IPS DF 19.7 (cell line): ENCODE data around the gene SHOX.
"Not testable (repeated sequence)": the region's sequence is repeated elsewhere in the genome, so short reads cannot be mapped to it uniquely, and the experiment has no call there.

Experiments
- DNase-seq: peaks from one replicate; pipeline ENCODE4 v3.0.0-alpha.2; 2013; ENCODE audit warnings: low read depth, low spot score

SHOX gene

DNA sequence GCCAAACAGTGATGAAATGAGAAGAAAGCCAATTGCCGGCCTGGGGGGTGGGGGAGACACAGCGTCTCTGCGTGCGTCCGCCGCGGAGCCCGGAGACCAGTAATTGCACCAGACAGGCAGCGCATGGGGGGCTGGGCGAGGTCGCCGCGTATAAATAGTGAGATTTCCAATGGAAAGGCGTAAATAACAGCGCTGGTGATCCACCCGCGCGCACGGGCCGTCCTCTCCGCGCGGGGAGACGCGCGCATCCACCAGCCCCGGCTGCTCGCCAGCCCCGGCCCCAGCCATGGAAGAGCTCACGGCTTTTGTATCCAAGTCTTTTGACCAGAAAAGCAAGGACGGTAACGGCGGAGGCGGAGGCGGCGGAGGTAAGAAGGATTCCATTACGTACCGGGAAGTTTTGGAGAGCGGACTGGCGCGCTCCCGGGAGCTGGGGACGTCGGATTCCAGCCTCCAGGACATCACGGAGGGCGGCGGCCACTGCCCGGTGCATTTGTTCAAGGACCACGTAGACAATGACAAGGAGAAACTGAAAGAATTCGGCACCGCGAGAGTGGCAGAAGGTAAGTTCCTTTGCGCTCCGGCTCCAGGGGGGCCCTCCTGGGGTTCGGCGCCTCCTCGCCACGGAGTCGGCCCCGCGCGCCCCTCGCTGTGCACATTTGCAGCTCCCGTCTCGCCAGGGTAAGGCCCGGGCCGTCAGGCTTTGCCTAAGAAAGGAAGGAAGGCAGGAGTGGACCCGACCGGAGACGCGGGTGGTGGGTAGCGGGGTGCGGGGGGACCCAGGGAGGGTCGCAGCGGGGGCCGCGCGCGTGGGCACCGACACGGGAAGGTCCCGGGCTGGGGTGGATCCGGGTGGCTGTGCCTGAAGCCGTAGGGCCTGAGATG lies at the start of gene SHOX:
SHOX (plus strand) TSS at position 180 of the 885 bp plus-strand sequence; CDS start at position 287, 107 bp downstream.
- no peak for DNase-seq

DNA sequence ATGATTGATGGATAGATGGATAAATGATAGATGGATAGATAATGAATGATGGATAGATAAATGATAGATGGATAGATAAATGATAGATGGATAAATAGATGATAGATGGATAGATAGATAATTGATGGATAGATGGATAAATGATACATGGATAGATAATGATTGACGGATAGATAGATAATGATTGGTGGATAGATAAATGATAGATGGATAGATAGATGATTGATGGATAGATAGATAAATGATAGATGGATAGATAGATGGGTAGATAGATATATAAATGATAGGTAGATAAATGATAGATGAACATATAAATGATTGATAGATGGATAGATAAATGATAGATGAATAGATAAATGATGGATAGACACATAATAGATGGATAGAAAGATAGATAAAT lies 49.5 kb upstream of the SHOX start:
- DNase-seq = no peak

DNA sequence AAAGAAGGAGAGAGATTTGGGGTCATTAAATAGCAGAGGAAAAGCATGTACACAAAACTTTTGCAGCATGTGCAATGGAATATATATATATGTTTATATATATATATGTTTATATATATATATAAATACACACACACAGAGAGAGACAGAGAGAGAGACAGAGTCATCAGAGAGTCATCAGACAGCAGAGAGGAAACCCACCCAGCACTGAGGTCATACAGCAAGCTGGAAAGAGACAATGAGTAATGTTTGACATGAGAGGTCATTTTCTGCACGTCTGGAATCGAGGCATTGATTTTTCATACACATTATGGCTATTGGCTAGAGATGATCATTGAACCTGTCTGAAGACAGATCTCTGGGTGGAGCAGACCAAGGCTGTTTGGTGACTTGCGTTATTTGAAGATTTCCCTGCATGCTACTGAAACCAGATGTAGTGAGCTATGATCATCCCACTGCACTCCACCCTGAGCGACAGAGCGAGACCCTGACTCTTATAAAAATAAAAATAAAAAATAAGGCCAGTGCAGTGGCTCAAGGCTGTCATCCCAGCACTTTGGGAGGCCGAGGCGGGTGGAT lies 48.8 kb upstream of the SHOX start:
- DNase-seq = no peak

DNA sequence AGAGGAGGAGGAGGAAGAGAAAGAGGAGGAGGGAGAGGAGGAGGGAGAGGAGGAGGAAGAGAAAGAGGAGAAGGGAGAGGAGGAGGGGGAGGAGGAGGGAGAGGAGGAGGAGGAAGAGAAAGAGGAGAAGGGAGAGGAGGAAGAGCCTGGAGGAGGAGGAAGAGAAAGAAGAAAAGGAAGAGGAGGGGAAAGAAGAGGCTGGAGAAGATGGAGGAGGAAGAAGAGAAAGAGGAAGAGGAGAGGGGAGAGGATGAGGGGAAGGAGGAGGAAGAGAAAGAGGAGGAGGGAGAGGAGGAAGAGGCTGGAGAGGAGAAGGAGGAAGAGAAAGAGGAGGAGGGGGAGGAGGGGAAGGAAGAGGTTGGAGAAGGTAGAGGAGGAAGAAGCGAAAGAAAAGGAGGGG lies 46.0 kb upstream of the SHOX start:
- no peak for DNase-seq

DNA sequence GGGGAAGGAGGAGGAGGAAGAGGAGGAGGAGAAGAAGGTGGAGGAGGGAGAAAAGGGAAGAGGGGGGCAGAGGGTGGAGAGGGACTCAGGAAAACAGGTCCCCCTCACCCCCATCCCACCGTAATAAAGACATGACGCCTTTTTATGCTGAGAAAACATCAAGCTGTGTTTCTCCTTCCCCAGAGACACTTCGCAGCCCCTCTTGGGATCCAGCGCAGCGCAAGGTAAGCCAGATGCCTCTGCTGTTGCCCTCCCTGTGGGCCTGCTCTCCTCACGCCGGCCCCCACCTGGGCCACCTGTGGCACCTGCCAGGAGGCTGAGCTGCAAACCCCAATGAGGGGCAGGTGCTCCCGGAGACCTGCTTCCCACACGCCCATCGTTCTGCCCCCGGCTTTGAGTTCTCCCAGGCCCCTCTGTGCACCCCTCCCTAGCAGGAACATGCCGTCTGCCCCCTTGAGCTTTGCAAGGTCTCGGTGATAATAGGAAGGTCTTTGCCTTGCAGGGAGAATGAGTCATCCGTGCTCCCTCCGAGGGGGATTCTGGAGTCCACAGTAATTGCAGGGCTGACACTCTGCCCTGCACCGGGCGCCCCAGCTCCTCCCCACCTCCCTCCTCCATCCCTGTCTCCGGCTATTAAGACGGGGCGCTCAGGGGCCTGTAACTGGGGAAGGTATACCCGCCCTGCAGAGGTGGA lies 45.3 kb upstream of the SHOX start:
- DNase-seq = no peak

DNA sequence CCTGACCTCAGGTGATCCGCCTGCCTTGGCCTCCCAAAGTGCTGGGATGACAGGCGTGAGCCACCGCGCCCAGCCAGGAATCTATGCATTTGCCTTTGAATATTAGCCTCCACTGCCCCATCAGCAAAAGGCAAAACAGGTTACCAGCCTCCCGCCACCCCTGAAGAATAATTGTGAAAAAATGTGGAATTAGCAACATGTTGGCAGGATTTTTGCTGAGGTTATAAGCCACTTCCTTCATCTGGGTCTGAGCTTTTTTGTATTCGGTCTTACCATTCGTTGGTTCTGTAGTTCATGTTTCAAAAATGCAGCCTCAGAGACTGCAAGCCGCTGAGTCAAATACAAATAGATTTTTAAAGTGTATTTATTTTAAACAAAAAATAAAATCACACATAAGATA lies 44.2 kb upstream of the SHOX start:
- no peak for DNase-seq

DNA sequence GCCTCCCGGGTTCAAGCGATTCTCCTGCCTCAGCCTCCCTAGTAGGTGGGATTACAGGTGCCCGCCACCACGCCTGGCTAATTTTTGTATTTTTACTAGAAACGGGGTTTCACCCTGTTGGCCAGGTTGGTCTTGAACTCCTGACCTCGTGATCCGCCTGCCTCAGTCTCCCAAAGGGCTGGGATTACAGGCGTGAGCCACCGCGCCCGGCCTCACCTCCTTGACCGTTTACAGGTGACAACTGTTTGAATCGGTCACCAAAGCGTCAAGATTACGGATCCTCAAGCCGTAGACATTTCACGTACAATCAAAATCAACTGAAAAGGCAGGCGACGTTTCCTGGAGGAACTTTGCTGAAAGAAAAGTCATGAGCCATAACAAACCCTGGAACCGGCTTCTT lies 41.3 kb upstream of the SHOX start:
- not testable (repeated sequence) for DNase-seq

DNA sequence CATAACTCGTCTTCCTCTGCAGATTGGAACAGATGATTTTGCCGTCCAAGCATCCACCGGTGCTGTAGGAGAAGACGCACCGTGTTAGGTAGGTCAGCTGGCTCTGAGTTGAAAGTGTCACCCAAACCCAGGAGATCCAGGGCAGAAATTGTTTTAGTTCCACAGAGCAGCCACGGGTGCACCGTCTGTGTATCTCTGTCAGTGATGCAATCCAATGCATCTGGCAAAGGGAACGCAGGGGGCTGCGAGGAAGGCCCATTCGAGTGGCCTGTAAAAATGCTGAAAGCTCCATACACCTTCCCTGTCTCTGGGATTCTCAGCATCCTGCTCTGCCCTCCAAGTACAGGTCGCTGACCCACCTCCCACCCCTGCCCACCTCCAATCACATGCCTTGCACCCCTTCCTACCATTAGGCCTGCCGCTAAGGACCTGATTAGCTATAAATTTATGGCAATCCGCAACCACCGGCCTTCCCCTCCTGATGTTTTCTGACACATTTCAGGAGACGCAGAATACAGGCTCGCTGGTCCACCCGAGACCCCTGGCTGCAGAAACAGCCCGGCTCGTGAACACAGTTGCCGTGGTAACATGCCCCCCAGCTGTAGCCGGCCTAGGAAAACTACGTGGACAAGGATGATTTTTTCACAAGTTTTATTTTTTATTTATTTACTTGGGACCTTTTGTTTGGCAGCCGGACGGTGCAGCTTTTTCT lies 39.7 kb upstream of the SHOX start:
- DNase-seq = no peak

DNA sequence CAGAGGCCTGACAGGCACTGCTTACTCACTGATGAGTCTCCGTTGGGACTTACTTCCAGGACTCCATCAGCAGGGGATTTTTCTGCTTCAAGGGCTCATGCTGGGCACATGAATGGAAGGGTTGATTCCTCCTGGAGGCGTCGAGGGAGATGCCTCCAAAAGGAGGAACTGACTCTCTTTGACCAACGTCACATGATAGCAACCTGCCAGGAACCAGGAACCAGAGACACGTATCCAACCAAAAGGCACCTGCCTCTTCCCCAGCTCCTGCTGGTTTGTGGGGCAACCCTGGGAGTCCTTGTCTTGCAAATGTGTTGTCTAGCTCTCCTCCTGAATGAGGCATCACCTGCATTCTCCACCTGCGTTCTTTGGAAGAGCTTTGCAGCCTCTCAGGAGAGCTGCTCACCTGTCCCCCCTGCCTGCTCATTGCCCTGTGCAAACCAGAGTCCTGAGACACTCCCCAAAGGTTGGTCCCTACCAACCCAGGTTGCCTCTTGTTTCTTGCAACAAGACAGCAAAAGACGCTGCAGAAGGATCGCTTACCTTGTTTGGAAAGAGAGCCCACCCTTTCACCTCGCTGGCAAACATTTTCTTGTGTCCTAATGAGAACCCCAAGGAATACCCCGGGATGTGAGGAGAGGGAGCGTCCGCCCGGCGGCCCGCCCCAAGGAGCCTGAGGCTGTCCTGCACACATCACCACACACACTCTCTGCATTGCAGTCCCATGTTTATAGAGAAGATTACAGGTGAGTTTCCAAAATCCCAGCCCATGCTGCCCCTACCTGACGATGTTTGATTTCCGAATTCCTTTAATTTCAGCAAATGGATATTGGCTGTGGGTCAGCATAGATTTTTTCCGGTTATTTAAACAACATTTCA lies 30.5 kb upstream of the SHOX start:
- no peak for DNase-seq

DNA sequence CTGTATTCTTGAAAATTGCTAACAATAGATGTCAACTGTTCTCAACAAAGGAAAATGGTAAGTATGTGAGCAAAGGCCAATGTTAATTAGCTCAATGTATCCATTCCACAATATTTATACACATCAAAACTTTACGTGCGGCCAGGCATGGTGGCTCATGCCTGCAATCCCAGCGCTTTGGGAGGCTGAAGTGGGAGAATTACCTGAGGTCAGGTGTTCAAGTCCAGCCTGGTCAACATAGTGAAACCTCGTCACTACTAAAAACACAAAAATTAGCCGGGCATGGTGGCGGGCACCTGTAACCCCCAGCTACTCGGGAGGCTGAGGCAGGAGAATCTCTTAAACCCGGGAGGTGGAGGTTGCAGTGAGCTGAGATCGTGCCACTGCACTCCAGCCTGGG lies 27.6 kb upstream of the SHOX start:
- DNase-seq = not testable (repeated sequence)

DNA sequence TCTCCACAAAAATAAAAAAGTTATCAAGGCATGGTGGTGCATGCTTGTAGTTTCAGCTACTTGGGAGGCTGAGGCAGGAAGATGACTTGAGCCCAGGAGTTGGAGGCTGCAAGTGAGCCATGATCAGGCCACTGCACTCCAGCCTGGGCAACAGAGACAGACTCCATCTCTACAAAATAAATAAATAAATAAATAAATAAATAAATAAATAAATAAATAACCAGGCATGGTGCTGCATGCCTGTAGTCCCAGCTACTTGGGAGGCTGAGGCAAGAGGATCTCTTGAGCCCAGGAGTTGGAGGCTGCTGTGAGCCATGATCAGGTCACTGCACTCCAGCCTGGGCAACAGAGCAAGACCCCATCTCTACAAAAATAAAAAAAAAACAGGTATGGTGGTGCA lies 26.0 kb upstream of the SHOX start:
- not testable (repeated sequence) for DNase-seq

DNA sequence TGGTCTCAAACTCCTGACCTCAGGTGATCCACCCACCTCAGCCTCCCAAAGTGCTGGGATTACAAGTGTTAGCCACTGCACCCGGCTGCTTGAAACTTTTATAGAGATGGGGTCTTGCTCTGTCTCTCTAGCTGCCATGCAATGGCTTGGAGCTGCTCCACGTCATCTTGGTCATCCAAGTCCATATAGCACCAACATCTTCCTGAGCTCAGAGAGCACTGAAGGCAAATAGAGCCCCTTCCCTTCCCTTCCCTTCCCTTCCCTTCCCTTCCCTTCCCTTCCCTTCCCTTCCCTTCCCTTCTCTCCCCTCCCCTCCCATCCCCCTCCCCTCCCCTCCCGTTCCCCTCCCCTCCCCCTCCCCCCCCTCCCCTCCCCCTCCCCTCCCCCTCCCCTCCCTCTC lies 22.5 kb upstream of the SHOX start:
- DNase-seq = not testable (repeated sequence)

DNA sequence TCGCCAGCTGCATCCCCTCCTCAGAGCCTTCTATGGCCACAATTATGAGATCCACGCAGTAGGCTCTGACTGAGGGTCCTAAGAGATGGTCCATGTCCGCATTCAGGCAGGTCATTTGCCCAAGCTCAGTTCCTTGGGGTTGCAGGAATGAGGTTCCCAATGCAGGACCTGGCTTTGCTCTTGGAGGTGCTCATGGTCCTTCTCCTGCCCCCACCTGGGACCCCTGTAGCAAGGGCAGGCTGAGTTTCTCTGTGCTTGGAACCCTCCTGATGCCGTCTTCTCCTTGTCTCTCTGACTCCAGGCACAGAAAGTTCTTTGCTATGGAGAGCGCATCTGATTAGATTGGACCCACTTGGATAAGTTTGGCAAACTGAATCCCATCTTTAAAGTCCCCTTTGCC lies 16.5 kb upstream of the SHOX start:
- no peak for DNase-seq

DNA sequence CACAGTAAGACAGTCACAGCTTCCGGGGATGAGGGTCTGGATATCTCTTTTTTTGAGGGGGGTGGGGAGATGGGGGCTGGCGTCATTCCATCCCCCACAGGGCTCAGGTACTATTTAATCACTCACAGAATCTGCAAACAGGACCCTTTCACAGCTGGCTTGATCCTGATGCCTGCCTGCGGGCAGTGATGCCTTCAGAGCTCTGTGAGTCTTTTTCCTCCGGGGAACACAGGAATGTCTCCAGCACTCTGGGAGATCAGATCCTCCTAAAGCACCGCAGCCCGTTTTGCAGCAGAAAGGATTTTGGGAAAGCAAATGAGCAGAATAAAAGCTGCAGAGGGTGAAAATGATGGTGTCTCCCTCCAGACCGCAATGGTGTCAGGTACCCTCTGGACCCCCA lies 13.2 kb upstream of the SHOX start:
- no peak for DNase-seq

DNA sequence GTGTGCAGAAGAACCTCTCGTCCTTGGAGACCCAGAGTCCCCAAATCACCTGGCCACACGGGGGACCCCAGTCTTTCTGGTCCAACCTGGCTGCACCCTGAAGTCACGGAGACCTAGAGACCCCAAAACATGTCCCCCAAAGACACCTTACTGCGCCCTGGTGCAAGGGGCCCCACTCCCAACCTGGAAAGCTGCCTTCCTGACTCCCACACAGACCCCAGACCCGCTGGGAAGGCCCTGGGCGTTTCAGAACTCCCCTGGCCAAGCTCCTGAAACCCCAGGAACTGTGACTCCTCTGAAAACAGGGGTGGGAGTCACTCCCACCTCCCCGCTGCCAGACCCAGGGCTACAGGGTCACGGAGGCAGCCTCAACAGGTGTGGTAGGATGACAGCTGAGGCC lies 12.7 kb upstream of the SHOX start:
- DNase-seq = no peak

DNA sequence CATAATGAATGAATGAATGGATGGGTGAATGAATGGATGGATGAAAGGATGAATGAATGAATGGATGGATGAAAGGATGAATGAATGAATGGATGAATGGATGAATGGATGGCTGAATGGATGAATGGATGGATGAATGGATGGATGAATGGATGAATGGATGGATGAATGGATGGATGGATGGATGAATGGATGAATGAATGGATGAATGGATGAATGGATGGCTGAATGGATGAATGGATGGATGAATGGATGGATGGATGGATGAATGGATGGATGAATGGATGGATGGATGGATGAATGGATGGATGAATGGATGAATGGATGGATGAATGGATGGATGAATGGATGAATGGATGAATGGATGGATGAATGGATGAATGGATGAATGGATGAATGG lies 12.3 kb upstream of the SHOX start:
- DNase-seq = not testable (repeated sequence)

DNA sequence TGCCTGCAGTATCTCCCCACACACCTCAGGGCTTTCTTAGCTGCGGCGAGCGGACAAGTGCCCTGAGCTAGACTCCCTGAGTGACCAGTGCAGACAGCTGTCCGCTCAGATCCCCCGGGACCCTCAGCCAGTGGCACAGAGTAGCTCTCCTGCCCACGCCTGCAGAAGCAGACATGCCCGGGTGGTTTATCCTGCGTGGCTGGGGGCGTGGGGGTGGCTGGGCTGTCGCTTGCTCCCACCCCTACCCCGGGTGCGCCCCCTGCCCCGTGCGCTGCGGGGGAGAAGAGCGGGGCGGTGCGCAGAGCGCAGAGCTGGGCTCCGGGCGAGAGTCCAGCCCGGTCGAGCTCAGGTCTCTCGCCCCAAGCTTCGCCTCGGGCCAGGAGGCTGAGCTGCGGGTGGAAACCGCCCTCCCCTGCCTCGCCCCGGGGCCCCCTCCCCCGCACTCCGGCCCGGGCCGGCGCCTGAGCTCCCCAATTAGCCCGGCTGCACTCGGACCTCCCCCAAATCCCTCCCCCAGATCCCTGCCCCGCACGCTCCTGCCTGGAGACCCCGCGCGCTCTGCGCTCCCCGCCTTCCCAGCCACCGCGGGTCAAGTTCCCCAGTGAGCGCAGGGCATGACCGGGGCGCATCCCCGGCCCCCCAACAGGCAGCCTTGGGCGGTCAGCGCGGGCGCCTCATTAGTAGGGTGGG lies 11.7 kb upstream of the SHOX start:
- DNase-seq = no peak

DNA sequence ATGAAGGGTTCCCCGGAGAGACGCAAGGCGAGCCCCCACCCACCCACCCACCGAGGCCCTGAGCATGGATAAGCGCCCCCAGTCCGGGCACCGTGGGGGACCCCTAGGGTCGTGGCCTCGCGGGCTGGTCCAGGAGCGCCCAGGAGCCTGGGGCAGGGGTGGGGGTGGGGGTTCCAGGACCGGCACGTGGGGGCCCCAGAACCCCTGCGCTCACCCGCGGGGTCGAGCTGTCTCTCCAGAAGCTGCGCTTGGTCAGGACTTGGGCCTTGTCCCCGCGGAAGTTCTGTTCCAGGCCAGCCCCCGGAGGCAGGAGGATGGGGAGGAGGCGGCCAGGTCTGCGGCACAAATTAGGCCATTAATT lies 11.2 kb upstream of the SHOX start:
- no peak for DNase-seq

DNA sequence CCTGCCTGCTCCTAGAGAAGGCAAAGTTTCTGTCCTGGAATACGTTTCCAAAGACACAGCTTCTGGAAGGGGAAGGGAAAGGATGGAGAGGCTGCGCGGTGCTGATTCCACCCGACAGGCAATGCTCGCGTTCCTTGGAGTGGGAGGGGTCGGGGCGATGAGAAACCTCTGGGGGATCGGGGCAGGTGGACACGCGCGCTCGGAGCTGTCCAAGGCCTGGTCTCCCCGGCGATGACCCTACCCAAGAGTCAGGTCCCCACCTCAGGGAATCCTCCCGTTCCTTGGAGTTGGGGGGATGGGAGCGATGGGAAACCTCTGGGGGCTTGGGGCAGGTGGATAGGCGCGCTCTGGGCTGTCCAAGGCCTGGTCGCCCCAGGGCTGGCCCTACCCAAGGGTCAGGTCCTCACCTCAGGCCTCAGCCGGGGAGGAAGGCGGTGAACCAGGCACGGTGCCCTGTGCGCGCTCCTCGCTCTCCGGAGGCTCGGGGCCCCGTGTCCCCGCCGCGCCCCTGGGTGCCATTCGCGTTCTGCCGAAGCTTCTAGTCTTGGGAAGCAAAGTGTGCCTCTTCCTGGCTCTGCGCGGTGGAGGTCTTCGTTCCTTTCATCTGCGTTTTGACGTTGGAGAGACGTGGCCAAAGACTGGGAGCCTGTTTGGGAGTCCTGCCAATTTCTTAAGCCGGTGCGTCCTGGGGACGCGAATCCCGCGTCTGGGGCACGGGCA lies 10.6 kb upstream of the SHOX start:
- DNase-seq = no peak
